ENCODE measurements around the gene URGCP. TPM values are rescaled to one million over a fixed set of nuclear protein-coding genes. Genes with fewer than 3 reads are reported as not detected.

The URGCP gene
- total and polyA plus RNA-seq, 10 of the 15 experiments (the other 5 are each of a cell fraction or from before 2014, with no cell fraction given): 2.0 to 29.7 (median 17.5) TPM

DNA sequence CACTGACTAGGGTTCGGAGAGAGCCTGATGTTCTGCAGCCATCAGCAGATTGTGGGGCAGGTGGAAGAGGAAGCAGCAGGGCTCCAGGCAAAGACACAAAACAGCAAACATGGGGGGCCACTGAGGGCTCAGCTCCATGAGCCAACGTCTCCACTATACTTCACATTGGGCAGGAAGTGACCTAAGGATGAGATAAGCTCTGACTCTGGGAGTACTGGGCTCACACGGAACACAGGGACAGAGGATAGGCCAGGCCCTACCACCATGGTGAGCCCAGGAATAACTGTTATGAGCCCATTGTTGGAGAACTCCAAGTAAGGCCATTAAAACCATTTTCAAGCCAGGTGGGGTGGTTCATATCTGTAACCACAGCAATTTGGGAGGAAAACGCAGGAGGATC is 22.2 kb downstream of the URGCP start:
- no peaks in the 10 kb centered on the region for H3K79me2 ChIP-seq (ENCODE audit: control insufficient read depth, insufficient read depth, low read length)
- ChIA-PET POLR2A (interaction anchor here (0.7 kb wide), 1 partner anchor 59 kb away, joined by 3 read pairs; no protein-coding TSS in a partner anchor), CTCF (interaction anchor here (0.6 to 1.9 kb wide), 3 partner anchors 38 to 931 kb away, joined by 3 to 5 read pairs (median 3); no protein-coding TSS in a partner anchor), RAD21 (ENCODE audit: unreplicated experiment) (no interaction called here), SMC1A (ENCODE audit: uncharacterized antibody, unreplicated experiment) (interaction anchor here (2.0 kb wide), 1 partner anchor 10 kb away, joined by 8 read pairs; no protein-coding TSS in a partner anchor)
- H3K9me3 ChIP-seq (replicated peaks; ENCODE audit: control insufficient read depth, insufficient read depth, low read length): no peaks in the 10 kb centered on the region
- no peak for TF ChIP-seq BRCA1 (IDR thresholded peaks at IDR 0.05; ENCODE audit: low read depth, low read length)
- TF ChIP-seq, protein P1, sequence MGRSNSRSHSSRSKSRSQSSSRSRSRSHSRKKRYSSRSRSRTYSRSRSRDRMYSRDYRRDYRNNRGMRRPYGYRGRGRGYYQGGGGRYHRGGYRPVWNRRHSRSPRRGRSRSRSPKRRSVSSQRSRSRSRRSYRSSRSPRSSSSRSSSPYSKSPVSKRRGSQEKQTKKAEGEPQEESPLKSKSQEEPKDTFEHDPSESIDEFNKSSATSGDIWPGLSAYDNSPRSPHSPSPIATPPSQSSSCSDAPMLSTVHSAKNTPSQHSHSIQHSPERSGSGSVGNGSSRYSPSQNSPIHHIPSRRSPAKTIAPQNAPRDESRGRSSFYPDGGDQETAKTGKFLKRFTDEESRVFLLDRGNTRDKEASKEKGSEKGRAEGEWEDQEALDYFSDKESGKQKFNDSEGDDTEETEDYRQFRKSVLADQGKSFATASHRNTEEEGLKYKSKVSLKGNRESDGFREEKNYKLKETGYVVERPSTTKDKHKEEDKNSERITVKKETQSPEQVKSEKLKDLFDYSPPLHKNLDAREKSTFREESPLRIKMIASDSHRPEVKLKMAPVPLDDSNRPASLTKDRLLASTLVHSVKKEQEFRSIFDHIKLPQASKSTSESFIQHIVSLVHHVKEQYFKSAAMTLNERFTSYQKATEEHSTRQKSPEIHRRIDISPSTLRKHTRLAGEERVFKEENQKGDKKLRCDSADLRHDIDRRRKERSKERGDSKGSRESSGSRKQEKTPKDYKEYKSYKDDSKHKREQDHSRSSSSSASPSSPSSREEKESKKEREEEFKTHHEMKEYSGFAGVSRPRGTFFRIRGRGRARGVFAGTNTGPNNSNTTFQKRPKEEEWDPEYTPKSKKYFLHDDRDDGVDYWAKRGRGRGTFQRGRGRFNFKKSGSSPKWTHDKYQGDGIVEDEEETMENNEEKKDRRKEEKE (IDR thresholded peaks at IDR 0.05): no peak
- TF ChIP-seq RBBP5 (conservative IDR thresholded peaks at IDR 0.05): no peak
- TF ChIP-seq ZNF592 (IDR thresholded peaks at IDR 0.05): no peak
- TF ChIP-seq, protein P2, sequence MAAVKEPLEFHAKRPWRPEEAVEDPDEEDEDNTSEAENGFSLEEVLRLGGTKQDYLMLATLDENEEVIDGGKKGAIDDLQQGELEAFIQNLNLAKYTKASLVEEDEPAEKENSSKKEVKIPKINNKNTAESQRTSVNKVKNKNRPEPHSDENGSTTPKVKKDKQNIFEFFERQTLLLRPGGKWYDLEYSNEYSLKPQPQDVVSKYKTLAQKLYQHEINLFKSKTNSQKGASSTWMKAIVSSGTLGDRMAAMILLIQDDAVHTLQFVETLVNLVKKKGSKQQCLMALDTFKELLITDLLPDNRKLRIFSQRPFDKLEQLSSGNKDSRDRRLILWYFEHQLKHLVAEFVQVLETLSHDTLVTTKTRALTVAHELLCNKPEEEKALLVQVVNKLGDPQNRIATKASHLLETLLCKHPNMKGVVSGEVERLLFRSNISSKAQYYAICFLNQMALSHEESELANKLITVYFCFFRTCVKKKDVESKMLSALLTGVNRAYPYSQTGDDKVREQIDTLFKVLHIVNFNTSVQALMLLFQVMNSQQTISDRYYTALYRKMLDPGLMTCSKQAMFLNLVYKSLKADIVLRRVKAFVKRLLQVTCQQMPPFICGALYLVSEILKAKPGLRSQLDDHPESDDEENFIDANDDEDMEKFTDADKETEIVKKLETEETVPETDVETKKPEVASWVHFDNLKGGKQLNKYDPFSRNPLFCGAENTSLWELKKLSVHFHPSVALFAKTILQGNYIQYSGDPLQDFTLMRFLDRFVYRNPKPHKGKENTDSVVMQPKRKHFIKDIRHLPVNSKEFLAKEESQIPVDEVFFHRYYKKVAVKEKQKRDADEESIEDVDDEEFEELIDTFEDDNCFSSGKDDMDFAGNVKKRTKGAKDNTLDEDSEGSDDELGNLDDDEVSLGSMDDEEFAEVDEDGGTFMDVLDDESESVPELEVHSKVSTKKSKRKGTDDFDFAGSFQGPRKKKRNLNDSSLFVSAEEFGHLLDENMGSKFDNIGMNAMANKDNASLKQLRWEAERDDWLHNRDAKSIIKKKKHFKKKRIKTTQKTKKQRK (IDR thresholded peaks at IDR 0.05; ENCODE audit: low read depth, low read length): no peak
- TF ChIP-seq SMC3 (IDR thresholded peaks at IDR 0.05; ENCODE audit: borderline replicate concordance, low read length): no peak
- TF ChIP-seq CBX3 (IDR thresholded peaks at IDR 0.05; ENCODE audit: borderline replicate concordance, low read depth): no peak
- H3K9ac ChIP-seq (ENCODE audit: control insufficient read depth, insufficient read depth, low read length): no peak overlapping the region
- no peak overlapping the region for H2AFZ ChIP-seq (ENCODE audit: control insufficient read depth, low read depth, low read length)
- no peak for ATAC-seq
- no peak for FAIRE-seq
- peaks cover 6 to 8% of the 10 kb centered on the region in 2 experiments; a peak in 2 of 4 replicates for H3K36me3 ChIP-seq (ENCODE audit: control insufficient read depth in 2 of 2, insufficient read depth in 2 of 2, low read length in 1 of 2)
- DNase-seq (ENCODE audit: low read depth, low spot score): no peak
- H3K27ac ChIP-seq (ENCODE audit: control insufficient read depth, insufficient read depth): no peak overlapping the region
- no peaks in the 10 kb centered on the region for H3K27me3 ChIP-seq (replicated peaks in 1 of 2; ENCODE audit: control insufficient read depth in 2 of 2, insufficient read depth in 2 of 2, low read length in 1 of 2)
- 100% methylated on average over 4 of the region's 4 CpGs for WGBS (ENCODE audit: insufficient coverage, insufficient replicate concordance, low lambda C conversion rate, missing lambda C conversion rate)
- no peaks in the 10 kb centered on the region for H4K20me1 ChIP-seq (ENCODE audit: control insufficient read depth, insufficient read depth)
- in situ Hi-C loops (cut with MboI): no loop called here
- intact Hi-C loops (cut with micrococcal nuclease; ENCODE audit: unreplicated experiment): no loop called here
- BruUV-seq (replicated peaks): no TSS peak
- no peak overlapping the region for H3K4me3 ChIP-seq
- H3K4me2 ChIP-seq (ENCODE audit: control insufficient read depth, insufficient read depth): no peak overlapping the region
- H3K4me1 ChIP-seq (ENCODE audit: control insufficient read depth, insufficient read depth, low read length): no peaks in the 10 kb centered on the region
